Right lobe of liver (tissue), 6 donors: ENCODE measurements around the gene HCAR3. TPM values are rescaled to one million over a fixed set of nuclear protein-coding genes. Genes with fewer than 3 reads are reported as not detected.

Source experiments
- ATAC-seq, 4 donors: fragments of 200-7000 bp; cut with Tn5 transposase; one replicate each; pipeline ENCODE4 v1.9.1; 2020; ENCODE audit warnings: mild to moderate bottlenecking in 4 of 4, moderate library complexity in 4 of 4
- DNase-seq, 3 donors: peaks; one replicate each; pipeline ENCODE4 v3.0.0-alpha.2; 2020
- H3K27ac ChIP-seq, 3 donors: fragments of 200-600 bp; one replicate each; pipeline ENCODE4 v1.8.0; 2022
- H3K27me3 ChIP-seq, 2 donors: fragments of 200-600 bp; one replicate each; pipeline ENCODE4 v1.8.0; 2022
- H3K36me3 ChIP-seq, 4 donors: fragments of 200-600 bp; sonication (generic) in 1 of 4; one replicate each; pipeline versions ENCODE4 v1.5.1 to v1.8.0; 2017 to 2022; ENCODE audit warnings: control low read depth in 1 of 4
- H3K4me1 ChIP-seq, 4 donors: fragments of 200-600 bp; sonication (generic) in 1 of 4; one replicate each; pipeline versions ENCODE4 v1.5.1 to v1.8.0; 2017 to 2022; ENCODE audit warnings: control low read depth in 1 of 4
- H3K4me3 ChIP-seq, 3 donors: fragments of 200-600 bp; one replicate each; pipeline ENCODE4 v1.8.0; 2022
- H3K9me3 ChIP-seq, 4 donors: fragments of 200-600 bp; sonication (generic) in 1 of 4; one replicate each; pipeline versions ENCODE4 v1.5.1 to v1.8.0; 2017 to 2022; ENCODE audit warnings: control low read depth in 1 of 4
- POLR2A ChIP-seq: fragments of 450-650 bp; IDR thresholded peaks from one replicate; pipeline ENCODE4 v1.6.1; 2017; ENCODE audit warnings: antibody characterized with exemption, mild to moderate bottlenecking
- WGBS: methylation state at CpG from one replicate; pipeline ENCODE4 v1.1.6; 2018; ENCODE audit warnings: low coverage, low lambda C conversion rate; ENCODE audit not compliant: insufficient coverage; ENCODE audit errors: missing lambda C conversion rate; 5-methylcytosine and 5-hydroxymethylcytosine counted together
- intact Hi-C, 2 donors: fragments of 100-400 bp; cut with DNase I; formaldehyde crosslinking; loops; one replicate each; pipeline versions ENCODE4 v1.11.2 to v1.14.1; 2022
- total RNA-seq, 6 experiments: library from RNA; depleted of rRNA in 2 of 6; stranded (reverse); fragments of >200 nt in 2 of 6; fragmentation: NEBNext Ultra II Directional in 3 of 6; extraction: Animal tissue kit (Norgen Biotek cat#: 25700) in 3 of 6; gene quantifications; one replicate each; pipeline versions ENCODE4 v1.1.0 to v1.2.4, GENCODE V29; 2016 to 2023
- TF ChIP-seq, protein P1 (sequence below), 4 donors: fragments of 200-600 bp in 3 of 4; fragments of 450-650 bp in 1 of 4; IDR thresholded peaks; one replicate each; pipeline versions ENCODE4 v1.5.1 to v1.8.0; 2016 to 2022; ENCODE audit warnings: antibody characterized with exemption in 4 of 4, mild to moderate bottlenecking in 2 of 4
- donor health status: DM: no; HTN: yes; CAD: no.
- donor health status: DM: no; HTN: no; CAD: no.
- donor health status: DM: no; HTN: no; CAD: no.
- donor health status: DM: no; HTN: yes; CAD: no.
- donor health status: DM: no; HTN: yes; CAD: no.

The HCAR3 gene
- total RNA-seq, 6 experiments from 2014 or later, result 0.11 to 4.2 (median 0.36) TPM; not detected in 2

DNA sequence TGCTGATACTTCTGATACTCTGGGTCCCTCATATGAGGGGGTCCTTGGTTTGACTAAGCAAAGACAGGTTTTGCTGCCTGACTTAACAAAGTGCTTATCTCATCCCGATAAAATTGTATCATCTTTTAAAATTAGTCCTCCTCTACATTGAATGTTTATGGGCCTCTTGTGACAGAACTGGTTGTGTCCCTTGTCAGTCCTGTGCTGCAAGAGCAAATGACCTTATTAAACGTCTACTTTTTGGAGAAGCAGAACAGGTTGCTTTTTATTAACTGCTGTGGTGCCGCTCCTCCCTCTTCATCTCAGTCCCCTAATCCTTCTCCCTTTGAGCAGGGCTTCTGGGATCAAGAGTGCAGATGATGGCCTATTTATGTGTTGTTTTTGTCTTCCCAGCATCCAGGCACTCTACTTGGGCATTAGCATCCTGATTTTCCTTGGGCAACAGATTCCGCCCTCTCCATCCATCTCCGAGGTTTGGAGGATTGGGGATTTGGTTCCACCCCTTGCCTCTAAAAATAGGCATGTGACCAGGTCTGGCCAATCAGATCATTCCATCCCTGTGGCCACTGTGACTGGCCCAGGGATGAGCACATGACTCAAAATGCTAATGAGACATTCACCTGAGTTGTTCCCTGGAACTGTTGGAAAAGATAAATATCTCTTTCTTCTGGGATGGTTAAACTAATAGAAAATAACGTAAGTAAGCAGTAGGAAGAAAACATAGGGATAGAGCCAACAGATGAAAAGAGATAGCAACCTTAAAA lies 33.1 kb upstream of the HCAR3 start:
- WGBS, result 58% methylated on average over 5 of the region's 6 CpGs
- Histone ChIP-seq H3K4me3 (no peak overlapping the region), H3K27me3 (no peaks in the 10 kb centered on the region), H3K9me3 (no peaks in the 10 kb centered on the region), H3K27ac (no peak overlapping the region), H3K36me3 (peaks cover 0 to 4% (median 0%) of the 10 kb centered on the region in 4 donors), H3K4me1 (peaks cover 0 to 10% (median 6%) of the 10 kb centered on the region in 4 donors)
- DNase-seq (peak in 1 of 3 donors; percentile 23), ATAC-seq (no peak)
- intact Hi-C loops, result no loop called here
- no peak for TF ChIP-seq POLR2A
- TF ChIP-seq, protein P1, sequence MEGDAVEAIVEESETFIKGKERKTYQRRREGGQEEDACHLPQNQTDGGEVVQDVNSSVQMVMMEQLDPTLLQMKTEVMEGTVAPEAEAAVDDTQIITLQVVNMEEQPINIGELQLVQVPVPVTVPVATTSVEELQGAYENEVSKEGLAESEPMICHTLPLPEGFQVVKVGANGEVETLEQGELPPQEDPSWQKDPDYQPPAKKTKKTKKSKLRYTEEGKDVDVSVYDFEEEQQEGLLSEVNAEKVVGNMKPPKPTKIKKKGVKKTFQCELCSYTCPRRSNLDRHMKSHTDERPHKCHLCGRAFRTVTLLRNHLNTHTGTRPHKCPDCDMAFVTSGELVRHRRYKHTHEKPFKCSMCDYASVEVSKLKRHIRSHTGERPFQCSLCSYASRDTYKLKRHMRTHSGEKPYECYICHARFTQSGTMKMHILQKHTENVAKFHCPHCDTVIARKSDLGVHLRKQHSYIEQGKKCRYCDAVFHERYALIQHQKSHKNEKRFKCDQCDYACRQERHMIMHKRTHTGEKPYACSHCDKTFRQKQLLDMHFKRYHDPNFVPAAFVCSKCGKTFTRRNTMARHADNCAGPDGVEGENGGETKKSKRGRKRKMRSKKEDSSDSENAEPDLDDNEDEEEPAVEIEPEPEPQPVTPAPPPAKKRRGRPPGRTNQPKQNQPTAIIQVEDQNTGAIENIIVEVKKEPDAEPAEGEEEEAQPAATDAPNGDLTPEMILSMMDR (IDR thresholded peaks at IDR 0.05), result no peak

DNA sequence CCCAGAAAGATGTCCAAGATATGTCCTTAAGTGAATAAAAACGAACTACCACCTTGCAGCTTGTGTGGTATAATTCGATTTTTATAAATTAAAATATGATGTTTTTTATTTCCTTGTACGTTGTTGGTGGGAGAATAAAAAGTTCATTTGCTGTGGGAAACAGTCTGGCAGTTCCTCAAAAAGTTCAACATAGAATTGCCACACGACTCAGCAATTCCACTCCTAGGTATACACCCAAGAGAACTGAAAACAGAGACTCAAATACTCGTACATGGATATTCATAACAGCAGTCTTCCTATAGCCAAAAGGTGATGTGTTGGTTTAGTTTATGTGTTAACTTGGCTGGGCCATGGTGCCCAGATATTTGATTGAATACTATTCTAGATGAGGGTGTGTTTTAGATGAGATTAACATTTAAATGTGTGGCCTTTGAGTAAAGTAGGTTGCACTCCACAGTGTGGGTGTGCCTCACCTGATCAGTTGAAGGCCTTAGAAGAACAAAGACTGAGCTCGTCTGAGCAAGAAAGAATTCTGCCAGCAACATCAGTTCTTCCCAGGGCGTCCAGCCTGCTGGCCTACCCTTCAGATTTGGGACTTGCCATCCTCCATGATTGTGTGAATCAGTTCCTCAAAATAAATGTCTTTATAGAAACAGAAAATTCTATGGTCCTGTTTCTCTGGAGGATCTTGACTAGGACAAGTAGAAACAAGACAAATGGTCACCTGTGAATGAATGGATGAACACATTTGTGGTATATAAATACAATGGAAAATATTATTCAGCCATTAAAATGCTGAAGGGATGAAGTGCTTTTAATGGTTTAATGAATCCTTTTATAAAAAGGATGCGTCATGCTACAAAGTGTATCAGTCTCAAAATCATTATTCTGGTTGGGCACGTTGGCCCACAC lies 30.9 kb upstream of the HCAR3 start:
- intact Hi-C loops, result no loop called here
- DNase-seq, result peak in 1 of 3 donors; percentile 23
- Histone ChIP-seq H3K4me1 (no peaks in the 10 kb centered on the region), H3K9me3 (no peaks in the 10 kb centered on the region), H3K27ac (no peak overlapping the region), H3K36me3 (no peaks in the 10 kb centered on the region), H3K27me3 (no peaks in the 10 kb centered on the region), H3K4me3 (no peak overlapping the region)
- TF ChIP-seq, protein P1 (IDR thresholded peaks at IDR 0.05), result no peak
- TF ChIP-seq POLR2A, result no peak
- ATAC-seq, result peak in 1 of 4 donors; percentile 42
- 51% methylated on average over 9 of the region's 9 CpGs for WGBS

DNA sequence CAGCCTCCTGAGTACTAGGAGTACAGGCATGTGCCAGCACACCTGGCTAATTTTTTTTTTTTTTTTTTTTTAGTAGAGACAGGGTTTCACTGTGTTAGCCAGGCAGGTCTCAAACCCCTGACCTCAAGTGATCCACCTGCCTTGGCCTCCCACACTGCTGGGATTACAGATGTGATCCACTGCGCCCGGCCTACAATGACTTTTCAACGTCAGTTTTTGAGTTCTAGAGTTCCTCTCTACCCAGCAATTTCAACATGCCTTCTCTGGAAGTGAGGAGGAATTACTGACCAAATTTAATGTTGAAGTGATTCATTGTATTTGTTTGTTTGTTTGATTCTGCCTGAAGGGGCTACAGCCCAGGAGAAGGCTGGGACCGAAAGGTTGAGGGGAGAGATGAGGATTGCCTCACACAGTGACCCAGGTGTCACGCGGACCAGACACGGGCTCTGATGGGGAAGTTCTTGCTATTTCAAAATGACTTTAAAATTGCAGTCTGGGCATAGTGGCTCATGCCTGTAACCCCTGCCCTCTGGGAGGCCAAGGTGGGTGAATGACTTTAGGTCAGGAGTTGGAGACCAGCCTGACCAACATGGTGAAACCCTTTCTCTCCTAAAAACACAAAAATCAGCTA lies 27.4 kb upstream of the HCAR3 start:
- Histone ChIP-seq H3K9me3 (no peaks in the 10 kb centered on the region), H3K4me3 (no peak overlapping the region), H3K4me1 (no peaks in the 10 kb centered on the region), H3K27ac (no peak overlapping the region), H3K36me3 (no peaks in the 10 kb centered on the region), H3K27me3 (no peaks in the 10 kb centered on the region)
- TF ChIP-seq, protein P1 (IDR thresholded peaks at IDR 0.05), result no peak
- TF ChIP-seq POLR2A, result no peak
- intact Hi-C loops, result no loop called here
- WGBS, result 68% methylated on average over 7 of the region's 7 CpGs
- DNase-seq, result peak; percentile 55 to 63 (median 62)
- peak; percentile 42 to 68 (median 56) for ATAC-seq

DNA sequence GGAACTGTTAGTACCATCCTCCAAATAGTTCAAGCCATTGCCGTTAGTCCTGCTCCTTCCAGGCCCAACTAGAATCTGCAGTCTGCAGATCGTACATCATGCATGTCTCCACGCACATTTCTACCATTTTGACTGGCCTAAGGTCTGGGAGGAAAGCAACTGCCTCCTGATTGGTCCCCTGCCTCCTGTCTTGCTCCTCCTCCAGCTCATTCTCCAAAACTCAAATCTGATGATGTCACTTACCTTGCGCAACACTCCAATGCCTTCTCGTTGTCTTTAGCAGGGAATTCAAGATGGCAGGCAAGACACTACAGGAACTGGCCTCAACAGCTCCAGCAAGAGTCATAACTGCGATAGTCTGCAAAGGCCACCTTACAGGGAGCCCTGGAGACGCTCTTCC lies 23.7 kb upstream of the HCAR3 start:
- Histone ChIP-seq H3K27me3 (no peaks in the 10 kb centered on the region), H3K27ac (no peak overlapping the region), H3K4me1 (no peaks in the 10 kb centered on the region), H3K9me3 (no peaks in the 10 kb centered on the region), H3K36me3 (no peaks in the 10 kb centered on the region), H3K4me3 (no peak overlapping the region)
- no peak for TF ChIP-seq POLR2A
- TF ChIP-seq, protein P1 (IDR thresholded peaks at IDR 0.05), result no peak
- intact Hi-C loops, result no loop called here
- ATAC-seq (no peak), DNase-seq (peak in 1 of 3 donors; percentile 15)
- WGBS, result 83% methylated on average over 4 of the region's 7 CpGs
